ENCODE results near the gene SLC25A28.
A peak's percentile ranks its signal among the peaks of the same experiment; 100 is the strongest.
"Not testable (repeated sequence)": the region's sequence is repeated elsewhere in the genome, so short reads cannot be mapped to it uniquely, and the experiment has no call there.

SLC25A28 gene

DNA sequence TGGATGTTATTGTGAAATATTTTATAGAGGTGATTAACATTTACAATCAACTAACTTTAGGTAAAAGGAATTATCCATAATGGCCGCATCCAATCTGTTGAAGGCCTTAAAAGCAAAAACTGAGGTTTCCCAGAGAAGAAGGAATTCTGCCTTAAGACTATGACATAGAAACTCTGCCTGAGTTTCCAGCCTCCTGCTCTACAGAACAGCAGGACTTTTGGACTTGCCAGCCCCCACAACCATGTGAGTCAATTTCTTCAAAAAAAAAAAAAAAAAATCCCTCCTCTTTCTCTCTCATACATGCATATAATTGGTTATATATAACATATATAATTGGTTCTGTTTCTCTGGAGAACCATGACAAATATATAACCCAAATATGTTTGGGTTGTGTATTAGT lies 15.4 kb downstream of the SLC25A28 start:
- Histone ChIP-seq H3K4me2 (ENCODE audit: low read length, poor library complexity, severe bottlenecking) (no peak overlapping the region), H3K4ac (ENCODE audit: low read depth in 1 of 2, low read length in 2 of 2) (no peak overlapping the region), H2BK12ac (ENCODE audit: low read length in 2 of 2) (no peak overlapping the region), H4K91ac (ENCODE audit: low read length) (no peak overlapping the region), H3K4me1 (ENCODE audit: control insufficient read depth, insufficient read depth, low read depth, low read length) (no peaks in the 10 kb centered on the region), H3K18ac (ENCODE audit: low read depth in 1 of 2, low read length in 2 of 2) (no peak overlapping the region), H2AFZ (ENCODE audit: low read depth, low read length) (no peak overlapping the region), H2BK5ac (ENCODE audit: low read depth, low read length, poor library complexity, severe bottlenecking) (no peak overlapping the region), H3K36me3 (ENCODE audit: control insufficient read depth in 1 of 2, insufficient read depth in 2 of 2, low read depth in 1 of 2, low read length in 2 of 2) (peaks cover 3 to 19% of the 10 kb centered on the region in 2 experiments), H2AK5ac (ENCODE audit: low read length, severe bottlenecking) (no peak overlapping the region), H3K9me3 (ENCODE audit: control insufficient read depth, low read length) (no peaks in the 10 kb centered on the region), H2BK120ac (ENCODE audit: low read depth, low read length) (no peak overlapping the region), H4K8ac (ENCODE audit: low read length) (no peak overlapping the region), H3K23ac (ENCODE audit: low read length in 2 of 2) (no peak overlapping the region), H3K14ac (ENCODE audit: low read length in 2 of 2) (no peak overlapping the region), H3K79me1 (replicated peaks; ENCODE audit: low read length, poor library complexity, severe bottlenecking) (peaks cover 1% of the 10 kb centered on the region), H2BK15ac (ENCODE audit: low read depth, poor library complexity, severe bottlenecking) (no peak overlapping the region), H3K4me3 (ENCODE audit: insufficient read depth in 1 of 2, low read depth in 1 of 2, low read length in 2 of 2) (no peak overlapping the region), H3K9ac (ENCODE audit: low read length) (no peak overlapping the region), H3K27me3 (ENCODE audit: control insufficient read depth in 1 of 2, insufficient read depth in 1 of 2, low read length in 2 of 2) (peaks cover 0 to 3% of the 10 kb centered on the region in 2 experiments), H3K27ac (ENCODE audit: low read length, poor library complexity, severe bottlenecking) (no peak overlapping the region)
- WGBS, result 85% methylated on average over 1 of the region's 1 CpG
- DNase-seq, result no peak

DNA sequence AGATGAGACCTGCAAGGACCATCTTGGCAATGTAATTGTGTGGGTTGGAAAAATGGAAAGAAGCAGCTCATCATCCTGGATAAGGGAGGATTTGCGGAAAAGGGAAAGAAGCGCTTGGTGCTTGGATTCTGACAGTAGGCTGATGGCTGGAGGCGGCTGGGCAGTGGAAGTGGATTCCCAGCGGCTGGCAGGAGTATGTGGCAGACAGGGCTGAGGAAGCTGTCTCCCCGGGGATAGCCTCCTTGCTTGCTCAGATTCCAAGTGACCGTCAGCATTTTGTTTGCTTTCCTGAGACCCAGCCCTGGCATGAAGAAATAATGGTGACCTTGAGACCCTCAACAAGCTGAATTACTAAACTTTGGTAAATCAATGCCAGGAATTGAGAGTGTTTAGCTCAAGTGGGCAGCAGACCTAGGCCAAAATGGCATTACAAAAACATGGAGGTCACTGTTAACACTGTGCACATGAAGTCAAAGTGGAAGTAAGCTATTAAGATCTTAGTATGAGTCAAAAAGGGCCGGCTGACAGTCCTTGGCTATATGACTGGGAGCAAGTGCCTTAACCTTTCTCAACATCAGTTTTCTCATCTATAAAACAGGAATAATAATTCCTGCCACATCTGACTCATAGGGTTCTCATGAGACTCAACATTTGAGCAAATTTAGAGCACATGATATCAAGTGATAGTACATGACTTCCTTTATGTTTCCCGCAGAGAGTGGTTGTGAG lies 21.3 kb downstream of the SLC25A28 start:
- no peak overlapping the region for H3K4ac ChIP-seq (ENCODE audit: low read depth in 1 of 2, low read length in 2 of 2)
- no peaks in the 10 kb centered on the region for H3K79me1 ChIP-seq (replicated peaks; ENCODE audit: low read length, poor library complexity, severe bottlenecking)
- H3K9ac ChIP-seq (ENCODE audit: low read length), result no peak overlapping the region
- no peaks in the 10 kb centered on the region for H3K36me3 ChIP-seq (ENCODE audit: control insufficient read depth in 1 of 2, insufficient read depth in 2 of 2, low read depth in 1 of 2, low read length in 2 of 2)
- H3K4me1 ChIP-seq (ENCODE audit: control insufficient read depth, insufficient read depth, low read depth, low read length), result no peaks in the 10 kb centered on the region
- no peak overlapping the region for H2AFZ ChIP-seq (ENCODE audit: low read depth, low read length)
- no peak overlapping the region for H2AK5ac ChIP-seq (ENCODE audit: low read length, severe bottlenecking)
- H2BK5ac ChIP-seq (ENCODE audit: low read depth, low read length, poor library complexity, severe bottlenecking), result no peak overlapping the region
- H2BK15ac ChIP-seq (ENCODE audit: low read depth, poor library complexity, severe bottlenecking), result no peak overlapping the region
- peak overlapping the region in 1 of 2 experiments; percentile 41 for H3K14ac ChIP-seq (ENCODE audit: low read length in 2 of 2)
- H3K27me3 ChIP-seq (ENCODE audit: control insufficient read depth in 1 of 2, insufficient read depth in 1 of 2, low read length in 2 of 2), result peaks cover 6 to 19% of the 10 kb centered on the region in 2 experiments
- no peak overlapping the region for H2BK12ac ChIP-seq (ENCODE audit: low read length in 2 of 2)
- no peak overlapping the region for H2BK120ac ChIP-seq (ENCODE audit: low read depth, low read length)
- peak overlapping the region in 1 of 2 experiments; percentile 9 for H3K23ac ChIP-seq (ENCODE audit: low read length in 2 of 2)
- no peaks in the 10 kb centered on the region for H3K9me3 ChIP-seq (ENCODE audit: control insufficient read depth, low read length)
- no peak overlapping the region for H4K8ac ChIP-seq (ENCODE audit: low read length)
- 78% methylated on average over 7 of the region's 8 CpGs for WGBS
- peak overlapping the region in 1 of 2 experiments; percentile 57 for H3K18ac ChIP-seq (ENCODE audit: low read depth in 1 of 2, low read length in 2 of 2)
- DNase-seq, result no peak
- no peak overlapping the region for H4K91ac ChIP-seq (ENCODE audit: low read length)
- no peak overlapping the region for H3K27ac ChIP-seq (ENCODE audit: low read length, poor library complexity, severe bottlenecking)
- H3K4me3 ChIP-seq (ENCODE audit: insufficient read depth in 1 of 2, low read depth in 1 of 2, low read length in 2 of 2), result no peak overlapping the region
- no peak overlapping the region for H3K4me2 ChIP-seq (ENCODE audit: low read length, poor library complexity, severe bottlenecking)

GRCh38 chr10:99598011-99598410 lies 22.2 kb downstream of the SLC25A28 start:
- Histone ChIP-seq H3K9ac (ENCODE audit: low read length) (no peak overlapping the region), H4K91ac (ENCODE audit: low read length) (no peak overlapping the region), H3K79me1 (replicated peaks; ENCODE audit: low read length, poor library complexity, severe bottlenecking) (no peaks in the 10 kb centered on the region)

GRCh38 chr10:99596708-99597107 lies 23.5 kb downstream of the SLC25A28 start:
- not testable (repeated sequence) for H3K4ac ChIP-seq (ENCODE audit: low read depth in 1 of 2, low read length in 2 of 2); H2BK120ac ChIP-seq (ENCODE audit: low read depth, low read length); H3K23ac ChIP-seq (ENCODE audit: low read length in 2 of 2); H3K4me3 ChIP-seq (ENCODE audit: insufficient read depth in 1 of 2, low read depth in 1 of 2, low read length in 2 of 2); H3K27ac ChIP-seq (ENCODE audit: low read length, poor library complexity, severe bottlenecking); H3K4me1 ChIP-seq (ENCODE audit: control insufficient read depth, insufficient read depth, low read depth, low read length); H2AK5ac ChIP-seq (ENCODE audit: low read length, severe bottlenecking); H3K79me1 ChIP-seq (replicated peaks; ENCODE audit: low read length, poor library complexity, severe bottlenecking); H2BK5ac ChIP-seq (ENCODE audit: low read depth, low read length, poor library complexity, severe bottlenecking); H2BK15ac ChIP-seq (ENCODE audit: low read depth, poor library complexity, severe bottlenecking); H3K14ac ChIP-seq (ENCODE audit: low read length in 2 of 2); H3K18ac ChIP-seq (ENCODE audit: low read depth in 1 of 2, low read length in 2 of 2); H3K9ac ChIP-seq (ENCODE audit: low read length); H4K8ac ChIP-seq (ENCODE audit: low read length); H2BK12ac ChIP-seq (ENCODE audit: low read length in 2 of 2); H3K4me2 ChIP-seq (ENCODE audit: low read length, poor library complexity, severe bottlenecking); DNase-seq; H2AFZ ChIP-seq (ENCODE audit: low read depth, low read length); H3K36me3 ChIP-seq (ENCODE audit: control insufficient read depth in 1 of 2, insufficient read depth in 2 of 2, low read depth in 1 of 2, low read length in 2 of 2); H3K9me3 ChIP-seq (ENCODE audit: control insufficient read depth, low read length); H4K91ac ChIP-seq (ENCODE audit: low read length)
- H3K27me3 ChIP-seq (ENCODE audit: control insufficient read depth in 1 of 2, insufficient read depth in 1 of 2, low read length in 2 of 2), result peaks cover 6 to 19% of the 10 kb centered on the region in 2 experiments
- 92% methylated on average over 3 of the region's 4 CpGs for WGBS

More at GRCh38 chr10:99598011-99598410, 22.2 kb downstream of the SLC25A28 start:
- Histone ChIP-seq H2BK15ac (ENCODE audit: low read depth, poor library complexity, severe bottlenecking) (no peak overlapping the region), H2BK120ac (ENCODE audit: low read depth, low read length) (no peak overlapping the region), H3K27me3 (ENCODE audit: control insufficient read depth in 1 of 2, insufficient read depth in 1 of 2, low read length in 2 of 2) (peaks cover 6 to 19% of the 10 kb centered on the region in 2 experiments), H3K36me3 (ENCODE audit: control insufficient read depth in 1 of 2, insufficient read depth in 2 of 2, low read depth in 1 of 2, low read length in 2 of 2) (no peaks in the 10 kb centered on the region), H3K4ac (ENCODE audit: low read depth in 1 of 2, low read length in 2 of 2) (no peak overlapping the region), H2BK12ac (ENCODE audit: low read length in 2 of 2) (no peak overlapping the region), H3K4me1 (ENCODE audit: control insufficient read depth, insufficient read depth, low read depth, low read length) (no peaks in the 10 kb centered on the region), H3K18ac (ENCODE audit: low read depth in 1 of 2, low read length in 2 of 2) (no peak overlapping the region), H3K4me3 (ENCODE audit: insufficient read depth in 1 of 2, low read depth in 1 of 2, low read length in 2 of 2) (no peak overlapping the region), H3K9me3 (ENCODE audit: control insufficient read depth, low read length) (no peaks in the 10 kb centered on the region), H3K27ac (ENCODE audit: low read length, poor library complexity, severe bottlenecking) (no peak overlapping the region), H3K14ac (ENCODE audit: low read length in 2 of 2) (no peak overlapping the region), H3K23ac (ENCODE audit: low read length in 2 of 2) (no peak overlapping the region), H2AK5ac (ENCODE audit: low read length, severe bottlenecking) (no peak overlapping the region), H2BK5ac (ENCODE audit: low read depth, low read length, poor library complexity, severe bottlenecking) (no peak overlapping the region), H2AFZ (ENCODE audit: low read depth, low read length) (no peak overlapping the region), H4K8ac (ENCODE audit: low read length) (no peak overlapping the region), H3K4me2 (ENCODE audit: low read length, poor library complexity, severe bottlenecking) (no peak overlapping the region)
- 87% methylated on average over 4 of the region's 4 CpGs for WGBS
- DNase-seq, result no peak

Measured in mesenchymal stem cell (in vitro differentiated cells and primary cell).